OCI-LY3 (cell line): ENCODE measurements around the gene TNFAIP8L1.
"Not testable (repeated sequence)": the region's sequence is repeated elsewhere in the genome, so short reads cannot be mapped to it uniquely, and the experiment has no call there.

ENCODE experiments used
- H2AFZ ChIP-seq: fragments of 200-600, 300-600 bp; shearing (Covaris generic); 2 replicates; pipeline ENCODE4 v1.6.0; 2014; ENCODE audit warnings: antibody characterized with exemption, low read depth, low read length
- H3K27ac ChIP-seq: fragments of 200-600, 300-600 bp; sonication (generic); 2 replicates; pipeline ENCODE4 v1.5.1; 2014; ENCODE audit warnings: mild to moderate bottlenecking, low read length, moderate library complexity, mixed read lengths
- H3K27me3 ChIP-seq: fragments of 200-600, 300-600 bp; sonication (generic); 2 replicates; pipeline ENCODE4 v1.6.1; 2014; ENCODE audit warnings: low read depth, low read length, mixed read lengths
- H3K36me3 ChIP-seq: fragments of 200-600, 300-600 bp; sonication (generic); replicated peaks from 2 replicates; pipeline ENCODE3; 2014; ENCODE audit warnings: low read depth, low read length, mixed read lengths
- H3K4me1 ChIP-seq: fragments of 300-600, 200-600 bp; sonication (generic); 2 replicates; pipeline ENCODE4 v1.6.1; 2014; ENCODE audit warnings: low read length, mixed read lengths
- H3K4me2 ChIP-seq: fragments of 200-600, 300-600 bp; sonication (generic); 2 replicates; pipeline ENCODE4 v1.6.1; 2014; ENCODE audit warnings: low read length, mixed read lengths
- H3K4me3 ChIP-seq: fragments of 300-600, 200-600 bp; sonication (generic); 2 replicates; pipeline ENCODE4 v1.5.1; 2014; ENCODE audit warnings: antibody characterized with exemption, mild to moderate bottlenecking, low read length, moderate library complexity
- H3K79me2 ChIP-seq: fragments of 300-600, 200-600 bp; shearing (Covaris generic); 2 replicates; pipeline ENCODE4 v1.6.1; 2014; ENCODE audit warnings: mild to moderate bottlenecking, low read length, mixed read lengths
- H3K9ac ChIP-seq: fragments of 300-600, 200-600 bp; shearing (Covaris generic); 2 replicates; pipeline ENCODE4 v1.6.0; 2014; ENCODE audit warnings: mild to moderate bottlenecking, low read length, moderate library complexity
- H3K9me3 ChIP-seq: fragments of 200-600, 300-600 bp; shearing (Covaris generic); 2 replicates; pipeline ENCODE4 v1.6.1; 2014; ENCODE audit warnings: low read length, mixed read lengths; ENCODE audit not compliant: insufficient read depth
- H4K20me1 ChIP-seq: fragments of 200-600, 300-600 bp; sonication (generic); 2 replicates; pipeline ENCODE4 v1.6.1; 2016; ENCODE audit warnings: low read length, mixed read lengths; ENCODE audit not compliant: insufficient read depth
- EZH2phosphoT487 ChIP-seq: fragments of 200-600 bp; shearing (Covaris generic); IDR thresholded peaks from 2 replicates; pipeline ENCODE4 v1.6.1; 2018; ENCODE audit warnings: antibody characterized with exemption, mixed run types, low read depth
- TF ChIP-seq, protein P1 (sequence below): fragments of 200-600, 300-600 bp; sonication (generic); IDR thresholded peaks from 2 replicates; pipeline ENCODE4 v1.5.1; 2014; ENCODE audit warnings: antibody characterized with exemption, low read length, low read depth

The TNFAIP8L1 gene

DNA sequence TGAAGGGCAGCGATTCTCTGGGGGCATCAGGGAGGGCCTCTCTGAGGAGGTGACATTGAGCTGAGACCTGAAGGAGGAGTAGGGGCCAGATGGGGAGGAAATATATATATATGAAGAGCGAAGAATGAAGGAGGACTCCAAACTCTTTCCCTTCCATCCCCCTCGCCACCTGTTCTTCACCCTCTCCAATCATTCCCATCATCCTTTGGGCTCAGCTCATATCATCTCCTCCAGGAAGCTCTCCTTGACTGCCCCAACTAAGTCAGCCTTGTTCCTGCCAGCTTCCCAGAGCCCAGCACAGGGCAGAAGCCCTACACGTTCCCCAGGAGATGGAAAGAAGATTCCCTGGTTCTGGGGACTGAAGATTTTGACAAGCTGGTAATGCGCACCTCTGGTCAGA lies 46.9 kb upstream of the TNFAIP8L1 start:
- H3K27ac ChIP-seq: no peak overlapping the region

DNA sequence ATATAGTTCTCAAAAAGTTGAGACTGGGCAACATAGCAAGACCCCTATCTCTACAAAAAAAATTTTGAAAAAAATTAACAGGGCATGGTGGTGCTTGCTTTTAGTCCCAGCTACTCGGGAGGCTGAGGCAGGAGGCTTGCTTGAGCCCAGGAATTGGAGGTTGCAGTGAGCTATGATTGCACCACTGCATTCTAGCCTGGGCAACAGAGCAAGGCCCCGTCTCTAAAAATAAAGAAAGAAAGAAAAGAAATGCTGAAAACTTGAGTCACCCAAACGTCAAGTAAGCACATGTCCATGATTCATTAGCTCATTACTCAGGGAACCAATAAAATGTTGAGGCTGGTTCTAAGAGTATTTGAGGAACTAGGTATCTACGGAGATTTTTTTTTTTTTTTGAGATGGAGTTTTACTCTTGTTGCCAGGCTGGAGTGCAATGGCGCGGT lies 45.9 kb upstream of the TNFAIP8L1 start:
- no peak overlapping the region for H3K4me3 ChIP-seq
- no peaks in the 10 kb centered on the region for H3K79me2 ChIP-seq
- H3K36me3 ChIP-seq: no peaks in the 10 kb centered on the region
- H3K4me1 ChIP-seq: peaks cover 23% of the 10 kb centered on the region
- TF ChIP-seq, protein P1, sequence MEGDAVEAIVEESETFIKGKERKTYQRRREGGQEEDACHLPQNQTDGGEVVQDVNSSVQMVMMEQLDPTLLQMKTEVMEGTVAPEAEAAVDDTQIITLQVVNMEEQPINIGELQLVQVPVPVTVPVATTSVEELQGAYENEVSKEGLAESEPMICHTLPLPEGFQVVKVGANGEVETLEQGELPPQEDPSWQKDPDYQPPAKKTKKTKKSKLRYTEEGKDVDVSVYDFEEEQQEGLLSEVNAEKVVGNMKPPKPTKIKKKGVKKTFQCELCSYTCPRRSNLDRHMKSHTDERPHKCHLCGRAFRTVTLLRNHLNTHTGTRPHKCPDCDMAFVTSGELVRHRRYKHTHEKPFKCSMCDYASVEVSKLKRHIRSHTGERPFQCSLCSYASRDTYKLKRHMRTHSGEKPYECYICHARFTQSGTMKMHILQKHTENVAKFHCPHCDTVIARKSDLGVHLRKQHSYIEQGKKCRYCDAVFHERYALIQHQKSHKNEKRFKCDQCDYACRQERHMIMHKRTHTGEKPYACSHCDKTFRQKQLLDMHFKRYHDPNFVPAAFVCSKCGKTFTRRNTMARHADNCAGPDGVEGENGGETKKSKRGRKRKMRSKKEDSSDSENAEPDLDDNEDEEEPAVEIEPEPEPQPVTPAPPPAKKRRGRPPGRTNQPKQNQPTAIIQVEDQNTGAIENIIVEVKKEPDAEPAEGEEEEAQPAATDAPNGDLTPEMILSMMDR: no peak
- no peak for TF ChIP-seq EZH2phosphoT487
- H3K27me3 ChIP-seq: no peaks in the 10 kb centered on the region
- no peaks in the 10 kb centered on the region for H4K20me1 ChIP-seq
- no peaks in the 10 kb centered on the region for H3K9me3 ChIP-seq
- no peak overlapping the region for H3K27ac ChIP-seq
- H2AFZ ChIP-seq: no peak overlapping the region
- no peak overlapping the region for H3K9ac ChIP-seq
- no peak overlapping the region for H3K4me2 ChIP-seq

More for the DNA sequence above, 46.9 kb upstream of the TNFAIP8L1 start:
- Histone ChIP-seq H3K36me3 (no peaks in the 10 kb centered on the region), H4K20me1 (no peaks in the 10 kb centered on the region), H3K4me2 (no peak overlapping the region), H2AFZ (no peak overlapping the region), H3K9me3 (no peaks in the 10 kb centered on the region), H3K27me3 (no peaks in the 10 kb centered on the region), H3K9ac (no peak overlapping the region), H3K4me1 (peaks cover 21% of the 10 kb centered on the region), H3K79me2 (no peaks in the 10 kb centered on the region), H3K4me3 (no peak overlapping the region)
- TF ChIP-seq, protein P1: no peak
- no peak for TF ChIP-seq EZH2phosphoT487

DNA sequence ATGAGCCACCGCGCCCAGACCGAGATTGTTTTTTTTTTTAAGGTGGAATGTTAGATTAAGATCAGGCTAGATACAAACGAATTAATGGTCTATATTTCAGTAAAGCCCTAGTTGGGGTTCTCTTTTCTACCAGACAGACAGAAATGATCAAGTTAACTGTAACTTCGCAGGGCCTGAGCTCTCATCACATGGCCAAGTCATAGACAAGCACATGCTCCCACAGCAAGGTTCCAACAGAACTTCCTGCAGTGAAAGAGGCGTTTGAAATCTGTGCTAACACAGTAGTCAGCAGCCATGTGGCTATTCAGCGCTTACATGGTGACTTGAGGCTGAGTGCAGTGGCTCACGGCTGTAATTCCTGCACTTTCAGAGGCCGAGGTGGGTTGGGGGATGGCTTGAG lies 45.1 kb upstream of the TNFAIP8L1 start:
- no peak overlapping the region for H2AFZ ChIP-seq
- TF ChIP-seq, protein P1: no peak
- TF ChIP-seq EZH2phosphoT487: no peak
- H3K79me2 ChIP-seq: no peaks in the 10 kb centered on the region
- H3K9ac ChIP-seq: no peak overlapping the region
- H3K9me3 ChIP-seq: no peaks in the 10 kb centered on the region
- no peaks in the 10 kb centered on the region for H3K36me3 ChIP-seq
- H4K20me1 ChIP-seq: no peaks in the 10 kb centered on the region
- H3K27ac ChIP-seq: no peak overlapping the region
- H3K27me3 ChIP-seq: peaks cover 2% of the 10 kb centered on the region; the same call in 1 of the 2 replicates
- no peak overlapping the region for H3K4me2 ChIP-seq
- peaks cover 28% of the 10 kb centered on the region for H3K4me1 ChIP-seq
- no peak overlapping the region for H3K4me3 ChIP-seq

DNA sequence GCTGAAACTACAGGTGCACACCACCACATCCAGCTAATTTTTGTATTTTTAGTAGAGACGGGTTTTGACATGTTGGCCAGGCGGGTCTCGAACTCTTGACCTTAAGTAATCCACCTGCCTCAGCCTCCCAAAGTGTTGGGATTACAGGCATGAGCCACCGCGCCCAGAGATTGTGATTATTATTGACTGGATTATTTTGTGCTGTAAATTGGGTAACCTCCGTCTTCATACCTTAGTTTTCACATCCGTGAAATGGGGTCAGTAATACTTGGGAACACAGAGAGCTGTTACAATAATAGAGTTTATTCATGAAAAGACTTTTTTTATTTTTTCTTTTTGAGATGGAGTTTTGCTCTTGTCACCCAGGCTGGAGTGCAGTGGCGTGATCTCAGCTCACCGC lies 44.2 kb upstream of the TNFAIP8L1 start:
- not testable (repeated sequence) for H3K4me2 ChIP-seq, H3K27me3 ChIP-seq, H3K9ac ChIP-seq, H3K4me3 ChIP-seq, H3K79me2 ChIP-seq, H3K36me3 ChIP-seq, H3K9me3 ChIP-seq, H4K20me1 ChIP-seq, H3K27ac ChIP-seq, H2AFZ ChIP-seq
- peaks cover 23% of the 10 kb centered on the region for H3K4me1 ChIP-seq
